Peyer's patch (tissue), 4 donors: ENCODE data around the gene PCYOX1L. TPM values are rescaled to one million over a fixed set of nuclear protein-coding genes. Genes with fewer than 3 reads are reported as not detected.

Experiments used
- DNase-seq, 3 donors: peaks; one replicate each; pipeline ENCODE4 v3.0.0-alpha.2; 2017 to 2019
- H3K27ac ChIP-seq, 4 donors: fragments of 200-600 bp; sonication (generic); one replicate each; pipeline ENCODE4 v1.5.1; 2016 to 2019
- H3K27me3 ChIP-seq, 2 donors: fragments of 200-600 bp; sonication (generic); one replicate each; pipeline ENCODE4 v1.5.1; 2019
- H3K36me3 ChIP-seq, 3 donors: fragments of 200-600 bp; sonication (generic); one replicate each; pipeline ENCODE4 v1.5.1; 2016 to 2019
- H3K4me1 ChIP-seq, 4 donors: fragments of 200-600 bp; sonication (generic); one replicate each; pipeline ENCODE4 v1.5.1; 2016 to 2019
- H3K4me3 ChIP-seq, 4 donors: fragments of 200-600 bp; sonication (generic); 1 replicate in 3 of 4; 2 replicates in 1 of 4; pipeline ENCODE4 v1.5.1; 2016 to 2019; ENCODE audit warnings: mild to moderate bottlenecking in 1 of 4
- H3K9me3 ChIP-seq, 4 donors: fragments of 200-600 bp; sonication (generic); one replicate each; pipeline ENCODE4 v1.5.1; 2016 to 2019; ENCODE audit warnings: mild to moderate bottlenecking in 1 of 4
- POLR2A ChIP-seq, 2 donors: fragments of 450-650 bp; IDR thresholded peaks; one replicate each; pipeline ENCODE4 v1.5.1; 2017; ENCODE audit warnings: antibody characterized with exemption in 2 of 2, mild to moderate bottlenecking in 2 of 2, moderate library complexity in 2 of 2
- total RNA-seq, 4 donors: library from RNA; depleted of rRNA; stranded (reverse); fragments of >200 nt; gene quantifications; one replicate each; pipeline ENCODE4 v1.1.0, GENCODE V29; 2016
- TF ChIP-seq, protein P1 (sequence below), 6 experiments: fragments of 450-650 bp in 4 of 6; fragments of 200-600 bp in 2 of 6; sonication (generic) in 1 of 6; IDR thresholded peaks; one replicate each; pipeline ENCODE4 v1.5.1; 2017 to 2019; ENCODE audit warnings: antibody characterized with exemption in 6 of 6, mild to moderate bottlenecking in 3 of 6, moderate library complexity in 1 of 6

The PCYOX1L gene
- total RNA-seq, 4 donors from 2014 or later, result 5.2 to 12.4 (median 6.3) TPM

DNA sequence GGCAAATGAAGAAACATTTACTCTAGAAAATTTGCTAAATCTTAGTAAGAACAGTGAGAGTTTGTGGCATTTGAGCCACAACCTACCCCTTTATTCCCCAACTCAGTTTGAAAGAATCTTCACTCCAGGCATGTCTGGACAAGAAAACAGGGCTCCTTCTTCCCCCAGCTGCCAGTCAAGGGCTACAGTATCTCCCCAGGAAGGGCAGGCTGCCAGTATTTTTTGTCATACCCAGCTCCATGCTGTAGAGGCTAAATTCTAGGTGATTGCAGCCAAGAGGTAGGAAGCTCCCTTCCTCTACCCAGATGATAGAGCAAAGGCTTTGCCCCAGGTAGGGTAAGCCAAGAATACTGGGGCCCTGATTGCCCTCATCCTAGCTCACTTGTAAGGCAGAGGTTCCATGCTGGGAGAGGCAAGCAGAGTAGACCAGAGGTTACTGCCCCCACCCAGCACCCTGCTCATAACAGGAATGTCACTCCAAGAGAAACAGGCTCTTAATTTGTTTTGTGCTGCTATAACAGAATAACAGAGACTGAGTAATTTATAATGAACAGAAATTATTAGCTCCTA lies 32.6 kb upstream of the PCYOX1L start:
- Histone ChIP-seq H3K27me3 (no peaks in the 10 kb centered on the region), H3K36me3 (no peaks in the 10 kb centered on the region), H3K9me3 (no peaks in the 10 kb centered on the region), H3K4me1 (peaks cover 0 to 19% (median 0%) of the 10 kb centered on the region in 4 donors), H3K27ac (no peak overlapping the region), H3K4me3 (no peak overlapping the region)
- TF ChIP-seq, protein P1, sequence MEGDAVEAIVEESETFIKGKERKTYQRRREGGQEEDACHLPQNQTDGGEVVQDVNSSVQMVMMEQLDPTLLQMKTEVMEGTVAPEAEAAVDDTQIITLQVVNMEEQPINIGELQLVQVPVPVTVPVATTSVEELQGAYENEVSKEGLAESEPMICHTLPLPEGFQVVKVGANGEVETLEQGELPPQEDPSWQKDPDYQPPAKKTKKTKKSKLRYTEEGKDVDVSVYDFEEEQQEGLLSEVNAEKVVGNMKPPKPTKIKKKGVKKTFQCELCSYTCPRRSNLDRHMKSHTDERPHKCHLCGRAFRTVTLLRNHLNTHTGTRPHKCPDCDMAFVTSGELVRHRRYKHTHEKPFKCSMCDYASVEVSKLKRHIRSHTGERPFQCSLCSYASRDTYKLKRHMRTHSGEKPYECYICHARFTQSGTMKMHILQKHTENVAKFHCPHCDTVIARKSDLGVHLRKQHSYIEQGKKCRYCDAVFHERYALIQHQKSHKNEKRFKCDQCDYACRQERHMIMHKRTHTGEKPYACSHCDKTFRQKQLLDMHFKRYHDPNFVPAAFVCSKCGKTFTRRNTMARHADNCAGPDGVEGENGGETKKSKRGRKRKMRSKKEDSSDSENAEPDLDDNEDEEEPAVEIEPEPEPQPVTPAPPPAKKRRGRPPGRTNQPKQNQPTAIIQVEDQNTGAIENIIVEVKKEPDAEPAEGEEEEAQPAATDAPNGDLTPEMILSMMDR (IDR thresholded peaks at IDR 0.05), result no peak
- TF ChIP-seq POLR2A (IDR thresholded peaks at IDR 0.05), result no peak
- no peak for DNase-seq

- H3K4me1 ChIP-seq, result peaks cover 0 to 14% (median 0%) of the 10 kb centered on the region in 4 donors
- TF ChIP-seq, protein P1 (IDR thresholded peaks at IDR 0.05), result no peak
- no peak for TF ChIP-seq POLR2A (IDR thresholded peaks at IDR 0.05)
- no peaks in the 10 kb centered on the region for H3K27me3 ChIP-seq
- no peak for DNase-seq
- no peaks in the 10 kb centered on the region for H3K9me3 ChIP-seq
- no peak overlapping the region for H3K27ac ChIP-seq
- H3K4me3 ChIP-seq, result no peak overlapping the region
- H3K36me3 ChIP-seq, result no peaks in the 10 kb centered on the region
Observed at GRCh38 chr5:149325894-149326293, 32.0 kb upstream of the PCYOX1L start.

- DNase-seq, result no peak
- TF ChIP-seq, protein P1 (IDR thresholded peaks at IDR 0.05), result no peak
- TF ChIP-seq POLR2A (IDR thresholded peaks at IDR 0.05), result no peak
Observed at GRCh38 chr5:149326611-149327010, 31.2 kb upstream of the PCYOX1L start.

DNA sequence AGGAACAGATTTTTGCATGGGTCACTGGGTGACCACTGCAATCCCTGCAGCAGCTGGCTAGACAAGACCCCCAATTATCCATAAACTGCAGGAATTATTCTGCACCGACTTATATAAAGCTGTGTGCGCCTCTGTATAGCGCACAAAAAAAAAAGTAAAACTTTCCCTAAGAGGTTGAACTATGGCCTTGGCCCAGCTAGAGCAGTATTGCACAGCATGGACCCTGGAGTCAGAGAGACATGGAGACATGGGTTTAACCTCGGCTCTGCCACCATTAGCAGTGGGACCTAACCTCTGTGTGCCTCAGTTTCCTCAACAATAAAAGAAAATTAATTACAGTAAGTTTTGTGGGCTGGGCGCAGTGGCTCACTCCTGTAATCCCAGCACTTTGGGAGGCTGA lies 29.7 kb upstream of the PCYOX1L start:
- TF ChIP-seq POLR2A (IDR thresholded peaks at IDR 0.05), result no peak
- TF ChIP-seq, protein P1 (IDR thresholded peaks at IDR 0.05), result no peak
- H3K9me3 ChIP-seq, result no peaks in the 10 kb centered on the region
- peaks cover 0 to 2% (median 0%) of the 10 kb centered on the region in 4 donors for H3K4me1 ChIP-seq
- H3K27ac ChIP-seq, result no peak overlapping the region
- H3K4me3 ChIP-seq, result no peak overlapping the region
- no peak for DNase-seq
- H3K27me3 ChIP-seq, result no peaks in the 10 kb centered on the region
- no peaks in the 10 kb centered on the region for H3K36me3 ChIP-seq

More at GRCh38 chr5:149326611-149327010, 31.2 kb upstream of the PCYOX1L start:
- Histone ChIP-seq H3K36me3 (no peaks in the 10 kb centered on the region), H3K4me3 (no peak overlapping the region), H3K27ac (no peak overlapping the region), H3K4me1 (peaks cover 0 to 14% (median 0%) of the 10 kb centered on the region in 4 donors), H3K9me3 (no peaks in the 10 kb centered on the region), H3K27me3 (no peaks in the 10 kb centered on the region)

DNA sequence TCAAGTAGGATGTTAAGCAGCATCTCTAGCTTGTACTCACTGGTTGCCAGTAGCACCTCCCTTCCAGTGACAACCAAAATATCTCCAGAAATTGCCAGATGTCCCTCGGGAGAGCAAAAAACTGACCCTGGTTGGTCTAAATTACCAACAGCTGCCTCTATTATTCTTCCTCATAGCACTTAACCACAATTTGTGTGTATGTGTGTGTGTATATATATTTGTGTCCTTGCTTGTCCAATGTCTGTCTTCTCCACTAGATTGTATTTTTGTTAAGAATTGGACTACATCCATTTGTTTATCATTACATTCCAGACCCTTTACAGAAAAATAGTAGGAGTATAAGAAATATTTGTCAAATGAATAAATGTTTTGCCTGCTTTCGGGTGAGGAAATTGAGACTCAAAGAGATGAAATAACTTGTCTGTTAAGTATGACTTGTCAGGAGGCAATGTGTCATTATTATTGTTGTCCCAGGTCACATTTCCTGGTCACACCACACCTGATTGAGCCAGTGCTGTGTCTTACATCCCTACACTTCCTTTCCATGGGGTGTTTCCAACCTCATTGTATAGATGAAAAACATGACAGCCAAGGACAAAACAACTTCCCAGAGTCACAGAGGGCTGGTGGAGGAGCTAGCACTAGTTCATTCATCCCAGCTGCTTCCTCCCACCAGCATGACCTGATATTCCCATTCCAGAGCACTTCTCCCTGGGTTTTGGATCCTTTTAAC lies 24.0 kb upstream of the PCYOX1L start:
- TF ChIP-seq, protein P1 (IDR thresholded peaks at IDR 0.05), result no peak
- no peak for TF ChIP-seq POLR2A (IDR thresholded peaks at IDR 0.05)
- H3K27me3 ChIP-seq, result no peaks in the 10 kb centered on the region
- H3K9me3 ChIP-seq, result no peaks in the 10 kb centered on the region
- H3K27ac ChIP-seq, result no peak overlapping the region
- no peaks in the 10 kb centered on the region for H3K4me1 ChIP-seq
- no peak for DNase-seq
- no peak overlapping the region for H3K4me3 ChIP-seq
- H3K36me3 ChIP-seq, result no peaks in the 10 kb centered on the region
